CD14-positive monocyte (primary cell): Measurements from ENCODE around the gene TMEM232. TPM values are rescaled to one million over a fixed set of nuclear protein-coding genes. Genes with fewer than 3 reads are reported as not detected.

ENCODE experiments used
- DNase-seq, 3 donors: peaks; one replicate each; pipeline ENCODE4 v3.0.0-alpha.2; 2011 to 2022
- H2AFZ ChIP-seq: 2 replicates; pipeline ENCODE4 v1.6.0; 2012; ENCODE audit warnings: mild to moderate bottlenecking, low read depth, low read length, inconsistent platforms; ENCODE audit not compliant: insufficient read depth, poor library complexity, severe bottlenecking
- H3K27ac ChIP-seq, 2 donors: 1 replicate in 1 of 2; 2 replicates in 1 of 2; pipeline ENCODE4 v1.5.1; 2012 to 2013; ENCODE audit warnings: low read length in 2 of 2, control low read depth in 1 of 2, inconsistent platforms in 1 of 2, low read depth in 1 of 2, mild to moderate bottlenecking in 1 of 2
- H3K27me3 ChIP-seq, 2 donors: one replicate each; pipeline versions ENCODE4 v1.6.0 to v1.6.1; 2011 to 2013; ENCODE audit warnings: low read length in 2 of 2; ENCODE audit not compliant: control insufficient read depth in 2 of 2, insufficient read depth in 2 of 2
- H3K36me3 ChIP-seq, 2 donors: replicated peaks in 1 of 2; 1 replicate in 1 of 2; 2 replicates in 1 of 2; pipeline versions ENCODE4 v1.5.1 to v1.6.1; 2012 to 2013; ENCODE audit warnings: low read length in 2 of 2, control low read depth in 1 of 2, inconsistent platforms in 1 of 2, mild to moderate bottlenecking in 1 of 2; ENCODE audit not compliant: insufficient read depth in 2 of 2, control insufficient read depth in 1 of 2
- H3K4me1 ChIP-seq, 2 donors: 1 replicate in 1 of 2; 2 replicates in 1 of 2; pipeline versions ENCODE4 v1.5.1 to v1.6.1; 2012 to 2013; ENCODE audit warnings: low read length in 2 of 2, control low read depth in 1 of 2, inconsistent platforms in 1 of 2, mild to moderate bottlenecking in 1 of 2, moderate library complexity in 1 of 2; ENCODE audit not compliant: insufficient read depth in 2 of 2, control insufficient read depth in 1 of 2
- H3K4me2 ChIP-seq: replicated peaks from 2 replicates; pipeline ENCODE3; 2012; ENCODE audit warnings: low read length, moderate library complexity, mild to moderate bottlenecking; ENCODE audit not compliant: poor library complexity, severe bottlenecking; ENCODE audit errors: extremely low read depth
- H3K4me3 ChIP-seq, 3 experiments: fragments of 200-600 bp in 1 of 3; sonication (generic) in 1 of 3; replicated peaks in 1 of 3; 1 replicate in 2 of 3; 2 replicates in 1 of 3; pipeline ENCODE4 v1.5.1; 2011 to 2013; ENCODE audit warnings: low read length in 3 of 3, mild to moderate bottlenecking in 3 of 3, control low read depth in 2 of 3, low read depth in 2 of 3, inconsistent platforms in 1 of 3, moderate library complexity in 1 of 3
- H3K79me2 ChIP-seq: 2 replicates; pipeline ENCODE4 v1.6.0; 2012; ENCODE audit warnings: mild to moderate bottlenecking, control low read depth, inconsistent platforms, low read length, moderate library complexity; ENCODE audit not compliant: insufficient read depth
- H3K9ac ChIP-seq: 2 replicates; pipeline ENCODE4 v1.6.0; 2017; ENCODE audit warnings: low read length, mild to moderate bottlenecking; ENCODE audit not compliant: insufficient read depth, poor library complexity, severe bottlenecking
- H3K9me3 ChIP-seq, 2 donors: replicated peaks in 1 of 2; 1 replicate in 1 of 2; 2 replicates in 1 of 2; pipeline versions ENCODE4 v1.5.1 to v1.6.1; 2012 to 2013; ENCODE audit warnings: low read length in 2 of 2, control low read depth in 1 of 2; ENCODE audit not compliant: control insufficient read depth in 1 of 2, insufficient read depth in 1 of 2
- H4K20me1 ChIP-seq: 2 replicates; pipeline ENCODE4 v1.6.0; 2012; ENCODE audit warnings: mild to moderate bottlenecking, low read length, control low read depth, moderate library complexity; ENCODE audit not compliant: insufficient read depth
- H3K27ac Mint-ChIP-seq, 7 donors: one replicate each; pipeline ENCODE4 v1.8.0; 2020; ENCODE audit warnings: mild to moderate bottlenecking in 7 of 7, mixed read lengths in 7 of 7, moderate library complexity in 6 of 7, inconsistent platforms in 2 of 7
- H3K27me3 Mint-ChIP-seq, 3 donors: one replicate each; pipeline ENCODE4 v1.8.0; 2021 to 2022; ENCODE audit warnings: low read depth in 3 of 3, mild to moderate bottlenecking in 3 of 3, mixed read lengths in 3 of 3, moderate library complexity in 3 of 3, inconsistent platforms in 1 of 3
- H3K36me3 Mint-ChIP-seq, 2 donors: one replicate each; pipeline ENCODE4 v1.8.0; 2020; ENCODE audit warnings: mixed read lengths in 2 of 2, inconsistent platforms in 1 of 2, mild to moderate bottlenecking in 1 of 2
- H3K4me1 Mint-ChIP-seq: one replicate; pipeline ENCODE4 v1.8.0; 2020; ENCODE audit warnings: mild to moderate bottlenecking, mixed read lengths
- H3K4me3 Mint-ChIP-seq, 2 donors: one replicate each; pipeline ENCODE4 v1.8.0; 2020; ENCODE audit warnings: mild to moderate bottlenecking in 2 of 2, mixed read lengths in 2 of 2, moderate library complexity in 1 of 2
- H3K9me3 Mint-ChIP-seq, 7 donors: one replicate each; pipeline ENCODE4 v1.8.0; 2020 to 2022; ENCODE audit warnings: mixed read lengths in 7 of 7, mild to moderate bottlenecking in 6 of 7, moderate library complexity in 6 of 7, inconsistent platforms in 2 of 7
- WGBS: methylation state at CpG from one replicate; pipeline ENCODE4 v1.1.5; 2013; ENCODE audit warnings: missing lambda C conversion rate; ENCODE audit not compliant: insufficient coverage; 5-methylcytosine and 5-hydroxymethylcytosine counted together
- intact Hi-C, 2 donors: fragments of 100-400 bp; cut with micrococcal nuclease; formaldehyde crosslinking; loops; one replicate each; pipeline versions ENCODE4 v1.15.0 to v1.15.1; 2023
- polyA plus RNA-seq, 3 donors: library from polyadenylated mRNA; depleted of rRNA in 1 of 3; unstranded in 2 of 3; stranded (reverse) in 1 of 3; fragments of 300-500 nt in 2 of 3; fragments of >200 nt in 1 of 3; fragmentation: Illumina TruSeq in 2 of 3; gene quantifications; 1 replicate in 2 of 3; 2 replicates in 1 of 3; pipeline ENCODE4 v1.2.3, GENCODE V29; 2012 to 2021
- TF ChIP-seq, protein P1 (sequence below): fragments of 200-600 bp; IDR thresholded peaks from one replicate; pipeline ENCODE4 v1.8.0; 2022; ENCODE audit warnings: antibody characterized with exemption, mild to moderate bottlenecking

TMEM232 gene
- polyA plus RNA-seq, 3 donors = 0.04 to 1.4 (median 0.59) TPM

DNA sequence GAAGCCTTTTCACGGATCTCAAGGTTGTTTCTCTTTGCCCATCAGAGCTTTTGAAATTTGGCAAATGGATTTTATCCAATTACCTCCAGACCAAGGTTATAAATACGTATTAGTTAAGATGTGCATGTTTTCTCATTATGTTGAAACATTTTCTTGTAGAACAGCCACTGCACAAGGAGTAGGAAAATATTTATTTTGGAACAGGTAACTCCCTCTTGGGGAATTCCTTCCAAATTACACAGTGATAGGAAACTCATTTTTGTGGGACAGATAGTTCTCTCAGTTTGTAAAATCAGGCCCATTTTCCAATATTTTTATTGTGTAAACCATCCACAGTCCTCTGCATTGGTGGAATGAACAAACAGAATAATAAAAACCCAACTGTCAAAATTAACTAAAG is 23.0 kb downstream of the TMEM232 start:
- Mint-ChIP-seq H3K36me3 (no peaks in the 10 kb centered on the region), H3K27ac (no peak overlapping the region), H3K4me1 (no peaks in the 10 kb centered on the region), H3K4me3 (no peak overlapping the region), H3K27me3 (peaks cover 0 to under 1% (median 0%) of the 10 kb centered on the region in 3 donors), H3K9me3 (peaks cover 0 to 9% (median 4%) of the 10 kb centered on the region in 7 donors)
- Histone ChIP-seq H3K27ac (no peak overlapping the region), H3K4me1 (no peaks in the 10 kb centered on the region), H3K27me3 (no peaks in the 10 kb centered on the region), H3K4me3 (no peak overlapping the region), H4K20me1 (no peaks in the 10 kb centered on the region), H3K4me2 (no peak overlapping the region), H3K9ac (no peak overlapping the region), H3K79me2 (no peaks in the 10 kb centered on the region), H3K36me3 (no peaks in the 10 kb centered on the region), H2AFZ (no peak overlapping the region), H3K9me3 (peaks cover 5 to 6% of the 10 kb centered on the region in 2 donors)
- TF ChIP-seq, protein P1, sequence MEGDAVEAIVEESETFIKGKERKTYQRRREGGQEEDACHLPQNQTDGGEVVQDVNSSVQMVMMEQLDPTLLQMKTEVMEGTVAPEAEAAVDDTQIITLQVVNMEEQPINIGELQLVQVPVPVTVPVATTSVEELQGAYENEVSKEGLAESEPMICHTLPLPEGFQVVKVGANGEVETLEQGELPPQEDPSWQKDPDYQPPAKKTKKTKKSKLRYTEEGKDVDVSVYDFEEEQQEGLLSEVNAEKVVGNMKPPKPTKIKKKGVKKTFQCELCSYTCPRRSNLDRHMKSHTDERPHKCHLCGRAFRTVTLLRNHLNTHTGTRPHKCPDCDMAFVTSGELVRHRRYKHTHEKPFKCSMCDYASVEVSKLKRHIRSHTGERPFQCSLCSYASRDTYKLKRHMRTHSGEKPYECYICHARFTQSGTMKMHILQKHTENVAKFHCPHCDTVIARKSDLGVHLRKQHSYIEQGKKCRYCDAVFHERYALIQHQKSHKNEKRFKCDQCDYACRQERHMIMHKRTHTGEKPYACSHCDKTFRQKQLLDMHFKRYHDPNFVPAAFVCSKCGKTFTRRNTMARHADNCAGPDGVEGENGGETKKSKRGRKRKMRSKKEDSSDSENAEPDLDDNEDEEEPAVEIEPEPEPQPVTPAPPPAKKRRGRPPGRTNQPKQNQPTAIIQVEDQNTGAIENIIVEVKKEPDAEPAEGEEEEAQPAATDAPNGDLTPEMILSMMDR = no peak
- intact Hi-C loops = no loop called here
- no CpG with 5 or more reads among the region's 2 CpGs for WGBS
- DNase-seq = no peak

DNA sequence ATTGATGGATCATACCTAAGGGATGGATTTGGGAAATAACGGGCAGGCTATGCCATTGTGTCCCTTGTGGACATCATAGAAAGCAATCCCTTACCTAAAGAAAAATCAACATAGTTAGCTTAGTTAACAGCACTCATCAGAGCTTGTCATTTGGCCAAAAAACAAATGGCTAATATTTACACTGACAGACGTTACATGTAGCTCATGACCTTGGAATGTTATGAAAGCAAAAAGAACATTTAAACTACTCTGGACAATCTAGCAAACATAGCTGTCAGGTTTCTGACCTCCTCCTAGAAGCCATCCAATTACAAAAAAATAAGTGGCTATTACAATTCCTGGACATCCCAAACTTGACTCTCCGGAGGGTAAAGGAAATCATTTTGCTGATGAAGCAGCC is 23.8 kb downstream of the TMEM232 start:
- no peaks in the 10 kb centered on the region for H3K36me3 ChIP-seq
- no peaks in the 10 kb centered on the region for H3K79me2 ChIP-seq
- no peak for DNase-seq
- no peak overlapping the region for H3K27ac ChIP-seq
- WGBS = 71% methylated on average over 1 of the region's 3 CpGs
- H2AFZ ChIP-seq = no peak overlapping the region
- H3K9ac ChIP-seq = no peak overlapping the region
- H3K9me3 ChIP-seq = peaks cover 5 to 6% of the 10 kb centered on the region in 2 donors
- no peak overlapping the region for H3K4me3 ChIP-seq
- H3K4me2 ChIP-seq = no peak overlapping the region
- peaks cover 0 to 7% (median 4%) of the 10 kb centered on the region in 7 donors for H3K9me3 Mint-ChIP-seq
- intact Hi-C loops = no loop called here
- H3K27me3 ChIP-seq = no peaks in the 10 kb centered on the region
- no peak overlapping the region for H3K4me3 Mint-ChIP-seq
- H3K4me1 ChIP-seq = no peaks in the 10 kb centered on the region
- no peaks in the 10 kb centered on the region for H4K20me1 ChIP-seq
- H3K4me1 Mint-ChIP-seq = no peaks in the 10 kb centered on the region
- H3K36me3 Mint-ChIP-seq = no peaks in the 10 kb centered on the region
- H3K27me3 Mint-ChIP-seq = no peaks in the 10 kb centered on the region
- TF ChIP-seq, protein P1 = no peak
- H3K27ac Mint-ChIP-seq = no peak overlapping the region
